ENCODE data around the gene PIK3AP1. TPM values are rescaled to one million over a fixed set of nuclear protein-coding genes. Genes with fewer than 3 reads are reported as not detected.

The PIK3AP1 gene
- total and polyA plus RNA-seq, 2 of the 8 experiments (the other 6 are each of a cell fraction or from before 2014, with no cell fraction given) = 1.9 to 4.5 TPM

DNA sequence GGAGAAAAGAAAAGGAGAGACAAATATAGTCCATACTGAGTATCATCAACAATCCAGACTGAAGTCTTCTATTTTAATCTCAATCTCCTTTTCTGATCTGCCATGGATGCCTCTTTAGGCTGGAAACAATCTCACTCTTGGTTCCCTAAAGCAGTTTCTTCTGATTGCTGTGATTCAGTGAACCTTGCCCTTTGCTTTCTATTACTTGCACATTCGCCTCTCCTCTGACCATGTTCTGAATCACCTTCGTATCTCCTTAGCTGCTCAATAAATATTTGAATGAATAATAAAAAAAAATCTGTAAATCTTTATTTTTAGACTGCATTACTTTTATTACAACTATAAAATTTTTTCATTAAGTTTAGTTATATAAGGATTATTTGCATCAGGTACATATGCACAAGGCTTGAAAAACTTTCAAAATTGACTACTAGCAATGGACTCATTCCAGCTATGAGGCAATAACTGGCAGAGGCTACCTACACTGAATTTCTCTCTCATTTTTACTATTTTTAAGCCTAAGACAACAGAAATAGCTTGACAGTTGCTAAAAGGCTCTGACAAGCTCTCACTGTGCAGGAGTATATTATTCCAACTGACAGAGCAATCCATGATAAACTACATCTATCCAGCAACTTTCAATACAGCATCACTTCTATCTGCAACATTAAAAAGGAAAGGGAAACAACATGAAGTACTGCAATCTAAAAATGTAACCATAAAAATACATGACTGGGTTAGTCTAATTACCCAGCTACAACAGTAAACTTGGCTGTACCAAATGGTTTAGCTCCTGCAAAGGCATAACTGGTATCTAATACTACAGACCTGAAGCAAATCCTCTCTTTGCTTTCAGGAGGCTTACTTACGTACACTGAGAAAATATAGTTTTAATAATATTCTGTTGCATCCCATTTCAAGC, 159.1 kb downstream of the PIK3AP1 start:
- no peak overlapping the region for H2AFZ ChIP-seq (ENCODE audit: low read length)
- H2BK20ac ChIP-seq (ENCODE audit: low read length) = no peak overlapping the region
- no peak overlapping the region for H3K18ac ChIP-seq (ENCODE audit: extremely low read depth, low read length)
- peaks cover 1 to 2% of the 10 kb centered on the region in 2 experiments for H4K20me1 ChIP-seq (replicated peaks in 1 of 2; ENCODE audit: control insufficient read depth in 1 of 2, insufficient read depth in 2 of 2, low read length in 2 of 2)
- H2BK15ac ChIP-seq (ENCODE audit: low read length) = no peak overlapping the region
- H2AK5ac ChIP-seq (ENCODE audit: low read depth, low read length) = no peak overlapping the region
- ChIA-PET POLR2A (ENCODE audit: partially characterized antibody) (interaction anchor here (0.6 to 0.7 kb wide), 2 partner anchors 391 to 503 kb away, joined by 3 read pairs; no protein-coding TSS in a partner anchor), CTCF (ENCODE audit: partially characterized antibody) (interaction anchor here (0.5 to 3.6 kb wide), 5 partner anchors 10 to 649 kb away, joined by 3 to 13 read pairs (median 3); no protein-coding TSS in a partner anchor)
- H3K79me1 ChIP-seq (ENCODE audit: low read depth, low read length) = no peaks in the 10 kb centered on the region
- H2BK120ac ChIP-seq (replicated peaks; ENCODE audit: low read depth, low read length) = no peak overlapping the region
- peaks cover 3% of the 10 kb centered on the region; the same call in 1 of the 2 replicates for H3K23me2 ChIP-seq (ENCODE audit: low read depth, low read length)
- no peak overlapping the region for H3K27ac ChIP-seq (ENCODE audit: low read depth, low read length)
- H3K27me3 ChIP-seq (replicated peaks in 1 of 4; ENCODE audit: control insufficient read depth in 3 of 4, extremely low read depth in 1 of 4, insufficient read depth in 3 of 4, low read length in 3 of 4) = no peaks in the 10 kb centered on the region
- no peak overlapping the region for H3K14ac ChIP-seq (ENCODE audit: insufficient read length)
- H3K56ac ChIP-seq (replicated peaks; ENCODE audit: insufficient read length, low read depth, low read length) = no peak overlapping the region
- peaks cover 0 to 15% of the 10 kb centered on the region in 2 experiments; a peak in 2 of 4 replicates for H3K79me2 ChIP-seq (ENCODE audit: control insufficient read depth in 1 of 2, insufficient read depth in 2 of 2, low read length in 2 of 2)
- H4K91ac ChIP-seq (replicated peaks; ENCODE audit: insufficient read length, low read length) = no peak overlapping the region
- H3K9ac ChIP-seq (replicated peaks in 1 of 4; ENCODE audit: extremely low read depth in 1 of 4, low read depth in 3 of 4, low read length in 3 of 4) = no peak overlapping the region
- WGBS, 2 experiments (ENCODE audit: extremely low coverage in 1 of 2, insufficient coverage in 1 of 2, insufficient read length in 1 of 2, insufficient replicate concordance in 2 of 2, low coverage in 1 of 2, low lambda C conversion rate in 2 of 2, missing lambda C conversion rate in 1 of 2) = 90% methylated on average over 3 of the region's 3 CpGs; no CpG with 5 or more reads in 1 of the 2 experiments
- no peak overlapping the region for H2BK12ac ChIP-seq (ENCODE audit: low read depth, low read length)
- no peak overlapping the region for H3K4me2 ChIP-seq (ENCODE audit: insufficient read depth in 1 of 2, low read depth in 2 of 2, low read length in 2 of 2)
- FAIRE-seq (no peak), DNase-seq (ENCODE audit: low read depth in 1 of 2, low spot score in 2 of 2) (no peak)
- H3K4me1 ChIP-seq (replicated peaks in 1 of 4; ENCODE audit: control insufficient read depth in 3 of 4, insufficient read depth in 4 of 4, low read length in 3 of 4) = no peaks in the 10 kb centered on the region
- no peak overlapping the region for H4K5ac ChIP-seq (ENCODE audit: insufficient read length, low read depth, low read length)
- H2BK5ac ChIP-seq (ENCODE audit: low read depth, low read length) = no peak overlapping the region
- H3K36me3 ChIP-seq (ENCODE audit: control insufficient read depth in 2 of 4, insufficient read depth in 4 of 4, low read length in 3 of 4) = peaks cover 0 to 32% (median 11%) of the 10 kb centered on the region in 4 experiments; a peak in 7 of 8 replicates
- H4K8ac ChIP-seq (ENCODE audit: extremely low read depth, insufficient read depth, low read length) = no peak overlapping the region
- no peak overlapping the region for H3K4me3 ChIP-seq (ENCODE audit: extremely low read depth in 1 of 4, insufficient read depth in 2 of 4, low read depth in 3 of 4, low read length in 4 of 4)
- H3K23ac ChIP-seq (ENCODE audit: insufficient read length) = no peak overlapping the region
- H3K9me3 ChIP-seq (ENCODE audit: insufficient read depth in 2 of 2, low read depth in 1 of 2, low read length in 1 of 2) = no peaks in the 10 kb centered on the region
- no peak overlapping the region for H3K4ac ChIP-seq (replicated peaks; ENCODE audit: insufficient read length, low read depth, low read length)
- no peak for TF ChIP-seq RXRA (IDR thresholded peaks at IDR 0.05; ENCODE audit: insufficient read depth, low read depth, low read length)
- no peak for TF ChIP-seq CREB1 (IDR thresholded peaks at IDR 0.05)
- no peak for TF ChIP-seq EZH2 (IDR thresholded peaks at IDR 0.05; ENCODE audit: low read depth, low read length, severe bottlenecking)
- no peak for TF ChIP-seq BRCA1 (IDR thresholded peaks at IDR 0.05; ENCODE audit: low read depth, low read length)
- no peak for TF ChIP-seq KDM1A (IDR thresholded peaks at IDR 0.05; ENCODE audit: borderline replicate concordance, low read length)
- no peak for TF ChIP-seq TEAD4 (IDR thresholded peaks at IDR 0.05; ENCODE audit: low read depth, low read length)
- TF ChIP-seq, protein P1, sequence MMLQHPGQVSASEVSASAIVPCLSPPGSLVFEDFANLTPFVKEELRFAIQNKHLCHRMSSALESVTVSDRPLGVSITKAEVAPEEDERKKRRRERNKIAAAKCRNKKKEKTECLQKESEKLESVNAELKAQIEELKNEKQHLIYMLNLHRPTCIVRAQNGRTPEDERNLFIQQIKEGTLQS (IDR thresholded peaks at IDR 0.05; ENCODE audit: insufficient read depth, low read depth, low read length) = no peak
- no peak for TF ChIP-seq RAD21 (IDR thresholded peaks at IDR 0.05 in 1 of 2, conservative IDR thresholded peaks at IDR 0.05 in 1 of 2; ENCODE audit: low read depth in 2 of 2, low read length in 2 of 2)
- no peak for TF ChIP-seq TAF7 (optimal IDR thresholded peaks at IDR 0.05; ENCODE audit: borderline replicate concordance, low read depth, low read length)
- no peak for TF ChIP-seq GABPA (IDR thresholded peaks at IDR 0.05; ENCODE audit: borderline replicate concordance, insufficient read depth, low read length)
- no peak for TF ChIP-seq POLR2AphosphoS5 (IDR thresholded peaks at IDR 0.05; ENCODE audit: low read depth, low read length)

Measured in H1 (cell line).